OCI-LY1 (cell line): ENCODE measurements around the gene TMEM119.

Experiments
- H2AFZ ChIP-seq: fragments of 200-600 bp; sonication (generic), shearing (Covaris generic); 2 replicates; pipeline ENCODE4 v1.6.0; 2014; ENCODE audit warnings: antibody characterized with exemption, mild to moderate bottlenecking, low read length
- H3F3A ChIP-seq: fragments of 200-600 bp; sonication (generic), shearing (Covaris generic); 2 replicates; pipeline ENCODE4 v1.6.0; 2014; ENCODE audit warnings: mild to moderate bottlenecking, antibody characterized with exemption, low read length, moderate library complexity; ENCODE audit not compliant: insufficient read depth
- H3K27ac ChIP-seq: fragments of 200-600 bp; sonication (generic); 2 replicates; pipeline ENCODE4 v1.5.1; 2014; ENCODE audit warnings: low read length, mixed run types, mild to moderate bottlenecking, low read depth; ENCODE audit not compliant: poor library complexity, severe bottlenecking
- H3K27me3 ChIP-seq: fragments of 200-600 bp; sonication (generic); 2 replicates; pipeline ENCODE4 v1.6.0; 2014; ENCODE audit warnings: antibody characterized with exemption, mild to moderate bottlenecking, low read length, moderate library complexity; ENCODE audit not compliant: insufficient read depth
- H3K36me3 ChIP-seq: fragments of 200-600 bp; sonication (generic); 2 replicates; pipeline ENCODE4 v1.6.1; 2014; ENCODE audit warnings: mild to moderate bottlenecking, antibody characterized with exemption, low read length, moderate library complexity, mixed read lengths; ENCODE audit not compliant: insufficient read depth
- H3K4me1 ChIP-seq: fragments of 200-600 bp; sonication (generic); 2 replicates; pipeline ENCODE4 v1.5.1; 2014; ENCODE audit warnings: mild to moderate bottlenecking, low read length, moderate library complexity; ENCODE audit not compliant: insufficient read depth, severe bottlenecking
- H3K4me2 ChIP-seq: fragments of 200-600 bp; sonication (generic), shearing (Covaris generic); 2 replicates; pipeline ENCODE4 v1.6.1; 2014; ENCODE audit warnings: low read length
- H3K4me3 ChIP-seq: fragments of 200-600 bp; sonication (generic); 2 replicates; pipeline ENCODE4 v1.5.1; 2014; ENCODE audit warnings: low read length, low read depth, mild to moderate bottlenecking, mixed read lengths; ENCODE audit not compliant: poor library complexity, severe bottlenecking
- H3K79me2 ChIP-seq: fragments of 200-600 bp; shearing (Covaris generic); 2 replicates; pipeline ENCODE4 v1.6.1; 2016; ENCODE audit warnings: mixed run types, low read length, mixed read lengths; ENCODE audit not compliant: insufficient read depth
- H3K9ac ChIP-seq: fragments of 200-600 bp; sonication (generic), shearing (Covaris generic); 2 replicates; pipeline ENCODE4 v1.6.1; 2014; ENCODE audit warnings: mild to moderate bottlenecking, low read length, mixed read lengths
- H3K9me2 ChIP-seq: fragments of 200-600 bp; sonication (generic), shearing (Covaris generic); 2 replicates; pipeline ENCODE4 v1.6.1; 2014; ENCODE audit warnings: low read depth, mild to moderate bottlenecking, low read length, mixed read lengths
- H3K9me3 ChIP-seq: fragments of 200-600 bp; shearing (Covaris generic); 2 replicates; pipeline ENCODE4 v1.6.1; 2014; ENCODE audit warnings: low read length, mixed read lengths
- H4K20me1 ChIP-seq: fragments of 200-600 bp; sonication (generic), shearing (Covaris generic); 2 replicates; pipeline ENCODE4 v1.6.0; 2016; ENCODE audit warnings: mild to moderate bottlenecking, low read length; ENCODE audit not compliant: insufficient read depth
- EZH2 ChIP-seq: fragments of 200-600 bp; sonication (generic), shearing (Covaris generic); IDR thresholded peaks from 2 replicates; pipeline ENCODE4 v1.8.0; 2017; ENCODE audit warnings: borderline replicate concordance, mixed run types, mild to moderate bottlenecking, antibody characterized with exemption, low read length, moderate library complexity, mixed read lengths
- TF ChIP-seq, protein P1 (sequence below): fragments of 200-600 bp; sonication (generic), shearing (Covaris generic); IDR thresholded peaks from 2 replicates; pipeline ENCODE4 v1.5.1; 2017; ENCODE audit warnings: mild to moderate bottlenecking, antibody characterized with exemption, low read length, moderate library complexity, mixed read lengths

The TMEM119 gene

DNA sequence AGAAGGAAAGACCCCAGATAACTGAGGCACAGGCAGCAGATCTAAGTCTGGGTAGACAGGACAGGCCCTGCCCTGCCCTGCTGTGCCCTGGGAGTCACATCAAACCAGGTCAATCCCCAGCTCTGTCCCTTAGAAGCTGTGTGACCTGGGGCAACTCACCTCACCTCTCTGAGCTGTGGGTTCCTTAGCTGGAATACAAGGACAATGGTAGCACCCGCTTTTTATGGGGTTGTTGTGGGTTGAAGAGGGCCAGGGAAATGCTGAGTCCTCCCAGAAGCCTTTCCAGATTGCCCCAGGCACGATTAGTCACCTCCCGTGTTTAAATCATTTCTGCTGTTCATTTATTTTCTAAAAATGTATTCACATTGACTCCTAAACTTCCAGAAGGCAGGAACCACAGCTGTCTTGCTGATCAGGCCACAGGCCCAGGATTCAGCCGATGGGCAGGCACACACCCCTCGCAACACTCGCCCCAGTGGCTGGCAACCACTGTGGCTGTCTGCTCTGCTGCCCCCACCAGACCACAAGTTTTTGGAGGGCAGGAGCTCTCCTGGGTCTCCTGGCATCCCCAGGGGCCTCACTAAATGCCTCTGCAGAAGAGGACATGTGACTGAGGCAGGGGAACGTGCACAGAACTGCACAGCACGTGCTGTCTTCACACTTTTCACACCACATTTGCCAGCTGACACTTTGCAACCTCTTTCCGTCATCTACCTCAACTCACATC lies 32.8 kb upstream of the TMEM119 start:
- no peaks in the 10 kb centered on the region for H3K9me2 ChIP-seq
- TF ChIP-seq, protein P1, sequence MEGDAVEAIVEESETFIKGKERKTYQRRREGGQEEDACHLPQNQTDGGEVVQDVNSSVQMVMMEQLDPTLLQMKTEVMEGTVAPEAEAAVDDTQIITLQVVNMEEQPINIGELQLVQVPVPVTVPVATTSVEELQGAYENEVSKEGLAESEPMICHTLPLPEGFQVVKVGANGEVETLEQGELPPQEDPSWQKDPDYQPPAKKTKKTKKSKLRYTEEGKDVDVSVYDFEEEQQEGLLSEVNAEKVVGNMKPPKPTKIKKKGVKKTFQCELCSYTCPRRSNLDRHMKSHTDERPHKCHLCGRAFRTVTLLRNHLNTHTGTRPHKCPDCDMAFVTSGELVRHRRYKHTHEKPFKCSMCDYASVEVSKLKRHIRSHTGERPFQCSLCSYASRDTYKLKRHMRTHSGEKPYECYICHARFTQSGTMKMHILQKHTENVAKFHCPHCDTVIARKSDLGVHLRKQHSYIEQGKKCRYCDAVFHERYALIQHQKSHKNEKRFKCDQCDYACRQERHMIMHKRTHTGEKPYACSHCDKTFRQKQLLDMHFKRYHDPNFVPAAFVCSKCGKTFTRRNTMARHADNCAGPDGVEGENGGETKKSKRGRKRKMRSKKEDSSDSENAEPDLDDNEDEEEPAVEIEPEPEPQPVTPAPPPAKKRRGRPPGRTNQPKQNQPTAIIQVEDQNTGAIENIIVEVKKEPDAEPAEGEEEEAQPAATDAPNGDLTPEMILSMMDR: no peak
- TF ChIP-seq EZH2: no peak
- no peaks in the 10 kb centered on the region for H3K36me3 ChIP-seq
- H2AFZ ChIP-seq: no peak overlapping the region
- H3K79me2 ChIP-seq: no peaks in the 10 kb centered on the region
- H3K4me1 ChIP-seq: peaks cover 53% of the 10 kb centered on the region
- H3K9me3 ChIP-seq: no peaks in the 10 kb centered on the region
- no peak overlapping the region for H3K9ac ChIP-seq
- H3K4me2 ChIP-seq: no peak overlapping the region
- no peak overlapping the region for H3K27ac ChIP-seq
- no peak overlapping the region for H3K4me3 ChIP-seq
- H4K20me1 ChIP-seq: no peaks in the 10 kb centered on the region
- H3F3A ChIP-seq: peaks cover 8% of the 10 kb centered on the region; the same call in 1 of the 2 replicates
- no peaks in the 10 kb centered on the region for H3K27me3 ChIP-seq

DNA sequence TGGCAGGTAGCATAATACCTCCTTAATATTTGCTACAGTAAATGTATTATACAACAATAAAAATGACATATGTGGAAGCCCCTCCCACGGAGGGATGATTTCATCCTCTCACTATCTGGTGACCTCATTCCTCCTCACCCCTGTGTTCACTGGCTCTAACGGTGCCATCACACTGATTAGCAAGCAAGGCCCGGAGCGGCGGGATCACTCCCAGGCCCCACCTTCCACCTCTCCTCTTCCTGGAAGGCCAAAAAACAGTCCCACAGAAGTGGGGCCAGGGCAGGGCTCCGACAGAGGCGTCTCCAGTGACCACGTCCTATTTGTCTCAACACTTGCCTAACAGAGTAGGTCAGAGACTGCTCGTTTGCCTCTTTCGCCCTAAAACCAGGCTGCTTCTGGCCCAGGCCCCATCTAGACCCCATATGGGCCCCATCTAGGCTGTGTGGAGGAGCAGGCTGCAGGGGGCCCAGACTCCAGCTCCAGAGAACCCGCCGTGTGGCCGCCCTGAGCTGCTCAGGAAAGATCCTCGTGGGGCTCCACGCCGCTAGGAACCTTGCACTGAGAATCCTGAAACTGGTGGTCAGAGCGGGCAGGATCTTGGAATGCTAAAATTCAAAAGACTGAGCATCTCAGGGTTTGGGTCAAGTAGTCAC lies 32.1 kb upstream of the TMEM119 start:
- Histone ChIP-seq H3K9ac (no peak overlapping the region), H3F3A (peaks cover 8% of the 10 kb centered on the region; the same call in 1 of the 2 replicates), H3K4me2 (no peak overlapping the region), H3K9me2 (no peaks in the 10 kb centered on the region), H4K20me1 (no peaks in the 10 kb centered on the region), H3K27me3 (no peaks in the 10 kb centered on the region), H3K4me3 (no peak overlapping the region), H3K4me1 (peaks cover 46% of the 10 kb centered on the region), H3K36me3 (no peaks in the 10 kb centered on the region), H2AFZ (no peak overlapping the region), H3K27ac (no peak overlapping the region), H3K79me2 (no peaks in the 10 kb centered on the region), H3K9me3 (no peaks in the 10 kb centered on the region)
- TF ChIP-seq EZH2: no peak

DNA sequence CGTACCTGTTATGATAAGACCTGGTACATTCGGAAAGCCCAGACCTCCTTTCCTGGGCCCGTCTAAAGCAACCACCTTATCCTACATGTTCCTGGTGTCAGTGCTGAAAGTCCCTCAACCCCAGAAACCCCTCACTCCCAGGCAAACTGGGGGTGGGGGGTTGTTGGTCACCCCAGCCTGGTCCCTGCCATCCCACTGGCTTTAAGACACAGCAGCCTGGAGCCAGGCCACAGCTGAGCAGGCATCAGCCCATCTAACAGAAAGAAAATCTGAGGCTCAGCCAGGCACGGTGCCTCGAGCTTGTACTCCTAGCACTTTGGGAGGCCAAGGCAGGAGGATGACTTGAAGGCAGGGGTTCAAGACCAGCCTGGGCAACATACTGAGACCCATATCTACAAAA lies 31.3 kb upstream of the TMEM119 start:
- Histone ChIP-seq H3K27me3 (no peaks in the 10 kb centered on the region), H3K9ac (no peak overlapping the region), H3K27ac (no peak overlapping the region), H2AFZ (no peak overlapping the region), H3K4me1 (peaks cover 38% of the 10 kb centered on the region), H3K36me3 (no peaks in the 10 kb centered on the region), H4K20me1 (no peaks in the 10 kb centered on the region), H3K4me2 (no peak overlapping the region), H3K4me3 (no peak overlapping the region), H3F3A (peaks cover 4% of the 10 kb centered on the region; the same call in 1 of the 2 replicates), H3K9me2 (no peaks in the 10 kb centered on the region), H3K9me3 (no peaks in the 10 kb centered on the region), H3K79me2 (no peaks in the 10 kb centered on the region)
- TF ChIP-seq EZH2: no peak
- TF ChIP-seq, protein P1: no peak
